HG03196 (cell line): ENCODE measurements around the gene FOXRED1.
"Not testable (repeated sequence)": the region's sequence is repeated elsewhere in the genome, so short reads cannot be mapped to it uniquely, and the experiment has no call there.

Experiments
- ATAC-seq: cut with Tn5 transposase; IDR thresholded peaks from one replicate; pipeline ENCODE4 v1.9.1; 2021; ENCODE audit not compliant: unreplicated experiment

FOXRED1 gene

GRCh38 chr11:126268708-126269579 is at the start of gene FOXRED1, which contains the start of gene SRPRA:
Gene FOXRED1, plus strand, starts transcription at chr11:126269154. Its CDS starts 53 bp downstream, at chr11:126269207.
Gene SRPRA, minus strand, starts transcription at chr11:126268895. Its CDS starts 91 bp downstream, at chr11:126268804.
- peak; percentile 99 for ATAC-seq

GRCh38 chr11:126219547-126219946 is 49.4 kb upstream of the FOXRED1 start:
- ATAC-seq: no peak

- no peak for ATAC-seq
Observed at GRCh38 chr11:126224647-126225294, 44.2 kb upstream of the FOXRED1 start.

- no peak for ATAC-seq
Observed at GRCh38 chr11:126225295-126225665, 43.7 kb upstream of the FOXRED1 start.

- no peak for ATAC-seq
Observed at GRCh38 chr11:126226334-126227084, 42.4 kb upstream of the FOXRED1 start.

GRCh38 chr11:126229858-126230540 is 39.0 kb upstream of the FOXRED1 start:
- ATAC-seq: no peak

GRCh38 chr11:126231725-126232459 is 37.1 kb upstream of the FOXRED1 start:
- no peak for ATAC-seq

- no peak for ATAC-seq
Observed at GRCh38 chr11:126232683-126233082, 36.3 kb upstream of the FOXRED1 start.

- no peak for ATAC-seq
Observed at GRCh38 chr11:126233391-126233790, 35.6 kb upstream of the FOXRED1 start.

- no peak for ATAC-seq
Observed at GRCh38 chr11:126246636-126247035, 22.3 kb upstream of the FOXRED1 start.

GRCh38 chr11:126253265-126253664 is 15.7 kb upstream of the FOXRED1 start:
- ATAC-seq: no peak

GRCh38 chr11:126254819-126255218 is 14.1 kb upstream of the FOXRED1 start:
- ATAC-seq: no peak

- not testable (repeated sequence) for ATAC-seq
Observed at GRCh38 chr11:126255507-126255906, 13.4 kb upstream of the FOXRED1 start.

GRCh38 chr11:126256216-126256615 is 12.7 kb upstream of the FOXRED1 start:
- no peak for ATAC-seq

- ATAC-seq: no peak
Observed at GRCh38 chr11:126257144-126257543, 11.8 kb upstream of the FOXRED1 start.

- ATAC-seq: no peak
Observed at GRCh38 chr11:126257764-126258163, 11.2 kb upstream of the FOXRED1 start.

- no peak for ATAC-seq
Observed at GRCh38 chr11:126262216-126262615, 6.7 kb upstream of the FOXRED1 start.

- ATAC-seq: no peak
Observed at GRCh38 chr11:126263489-126263888, 5.5 kb upstream of the FOXRED1 start.

GRCh38 chr11:126265811-126266210 is 3.1 kb upstream of the FOXRED1 start:
- no peak for ATAC-seq

- ATAC-seq: no peak
Observed at GRCh38 chr11:126267650-126268049, 1.3 kb upstream of the FOXRED1 start.
